Tibial artery (tissue), 4 donors: Measurements from ENCODE around the gene SCGN.

Experiments
- DNase-seq, 2 donors: peaks; one replicate each; pipeline ENCODE4 v3.0.0-alpha.2; 2019
- H3K27ac ChIP-seq, 2 donors: fragments of 200-600 bp; sonication (generic) in 1 of 2; 1 replicate in 1 of 2; 2 replicates in 1 of 2; pipeline ENCODE4 v1.5.1; 2018 to 2019; ENCODE audit warnings: mild to moderate bottlenecking in 1 of 2
- H3K27me3 ChIP-seq, 2 donors: fragments of 200-600 bp; sonication (generic) in 1 of 2; one replicate each; pipeline versions ENCODE4 v1.5.1 to v1.6.0; 2016 to 2019
- H3K36me3 ChIP-seq, 3 donors: fragments of 200-600 bp; sonication (generic) in 2 of 3; one replicate each; pipeline ENCODE4 v1.5.1; 2016 to 2019; ENCODE audit warnings: mild to moderate bottlenecking in 2 of 3
- H3K4me1 ChIP-seq, 4 donors: fragments of 200-600 bp; sonication (generic) in 2 of 4; 1 replicate in 3 of 4; 2 replicates in 1 of 4; pipeline ENCODE4 v1.5.1; 2016 to 2019
- H3K4me3 ChIP-seq, 2 donors: fragments of 200-600 bp; sonication (generic) in 1 of 2; 1 replicate in 1 of 2; 2 replicates in 1 of 2; pipeline ENCODE4 v1.5.1; 2018 to 2019; ENCODE audit warnings: mild to moderate bottlenecking in 2 of 2
- H3K9me3 ChIP-seq, 3 donors: fragments of 200-600 bp; sonication (generic) in 1 of 3; one replicate each; pipeline ENCODE4 v1.5.1; 2016 to 2019
- CTCF ChIP-seq, 2 experiments: fragments of 200-600 bp in 1 of 2; fragments of 450-650 bp in 1 of 2; IDR thresholded peaks; one replicate each; pipeline ENCODE4 v1.5.1; 2017 to 2019; ENCODE audit warnings: antibody characterized with exemption in 2 of 2, mild to moderate bottlenecking in 1 of 2, moderate library complexity in 1 of 2
- intact Hi-C: fragments of 100-400 bp; cut with DNase I; formaldehyde crosslinking; loops from one replicate; pipeline ENCODE4 v1.15.0; 2023; ENCODE audit warnings: low total_unique reads

SCGN gene

GRCh38 chr6:25652007-25652515 lies at the start of gene SCGN:
Gene SCGN, plus strand, starts transcription at chr6:25652215. Its CDS starts 189 bp downstream, at chr6:25652404.
- H3K4me1 ChIP-seq, result peaks cover 0 to 5% (median 2%) of the 10 kb centered on the region in 4 donors
- peak; percentile 49 to 65 for DNase-seq
- H3K4me3 ChIP-seq, result no peak within 1 kb of the TSS
- H3K36me3 ChIP-seq, result no peaks in the 10 kb centered on the region
- intact Hi-C loops, result no loop called here
- H3K27ac ChIP-seq, result no peak within 1 kb of the TSS
- no peak for TF ChIP-seq CTCF (IDR thresholded peaks at IDR 0.05)
- H3K27me3 ChIP-seq, result peaks cover 0 to 36% of the 10 kb centered on the region in 2 donors
- H3K9me3 ChIP-seq, result no peaks in the 10 kb centered on the region

GRCh38 chr6:25602674-25602982 lies 49.4 kb upstream of the SCGN start:
- Histone ChIP-seq H3K4me3 (no peak overlapping the region), H3K4me1 (no peaks in the 10 kb centered on the region), H3K27me3 (no peaks in the 10 kb centered on the region), H3K27ac (no peak overlapping the region), H3K9me3 (no peaks in the 10 kb centered on the region), H3K36me3 (peaks cover 29 to 45% (median 31%) of the 10 kb centered on the region in 3 donors)
- intact Hi-C loops, result loop anchor here (5.0 to 10.0 kb wide), 2 partner anchors 88 to 330 kb away; no protein-coding TSS in a partner anchor
- DNase-seq, result no peak
- TF ChIP-seq CTCF (IDR thresholded peaks at IDR 0.05), result no peak

- no peak overlapping the region for H3K4me3 ChIP-seq
- H3K27me3 ChIP-seq, result no peaks in the 10 kb centered on the region
- DNase-seq, result no peak
- intact Hi-C loops, result loop anchor here (5.0 to 10.0 kb wide), 2 partner anchors 88 to 331 kb away; no protein-coding TSS in a partner anchor
- no peaks in the 10 kb centered on the region for H3K9me3 ChIP-seq
- no peak for TF ChIP-seq CTCF (IDR thresholded peaks at IDR 0.05)
- no peaks in the 10 kb centered on the region for H3K4me1 ChIP-seq
- no peak overlapping the region for H3K27ac ChIP-seq
- H3K36me3 ChIP-seq, result peaks cover 29 to 47% (median 33%) of the 10 kb centered on the region in 3 donors
Observed at GRCh38 chr6:25603251-25603650, 48.8 kb upstream of the SCGN start.

- Histone ChIP-seq H3K9me3 (no peaks in the 10 kb centered on the region), H3K27ac (no peak overlapping the region), H3K4me3 (no peak overlapping the region), H3K4me1 (no peaks in the 10 kb centered on the region), H3K27me3 (no peaks in the 10 kb centered on the region), H3K36me3 (peaks cover 39 to 58% (median 43%) of the 10 kb centered on the region in 3 donors)
- DNase-seq, result no peak
- intact Hi-C loops, result loop anchor here (10.0 kb wide), 1 partner anchor 91 kb away; no protein-coding TSS in a partner anchor
- TF ChIP-seq CTCF (IDR thresholded peaks at IDR 0.05), result no peak
Observed at GRCh38 chr6:25606151-25606550, 45.9 kb upstream of the SCGN start.

- Histone ChIP-seq H3K36me3 (peaks cover 48 to 75% (median 56%) of the 10 kb centered on the region in 3 donors), H3K9me3 (no peaks in the 10 kb centered on the region), H3K4me1 (no peaks in the 10 kb centered on the region), H3K27ac (no peak overlapping the region), H3K4me3 (no peak overlapping the region), H3K27me3 (no peaks in the 10 kb centered on the region)
- intact Hi-C loops, result loop anchor here (10.0 kb wide), 1 partner anchor 94 kb away; no protein-coding TSS in a partner anchor
- DNase-seq, result no peak
- no peak for TF ChIP-seq CTCF (IDR thresholded peaks at IDR 0.05)
Observed at GRCh38 chr6:25608558-25609174, 43.3 kb upstream of the SCGN start.
